HEK293T (cell line): ENCODE results near the gene TPRA1.

Experiments used
- CTCF ChIA-PET: fragments of 350-600 bp; formaldehyde crosslinking; extraction: SDS; loops from one replicate; lab custom pipeline; 2021; ENCODE audit warnings: antibody characterized with exemption, inconsistent platforms; lab: Yijun Ruan, JAX
- POLR2A ChIA-PET: fragments of 350-600 bp; formaldehyde crosslinking; extraction: SDS; loops from one replicate; lab custom pipeline; 2020; ENCODE audit warnings: antibody characterized with exemption, inconsistent platforms; lab: Yijun Ruan, JAX
- DNase-seq: peaks from one replicate; pipeline ENCODE4 v3.0.0; 2012; ENCODE audit warnings: mixed read lengths; ENCODE audit errors: extremely low spot score
- ARNT ChIP-seq: fragments of 450-650 bp; IDR thresholded peaks from 2 replicates; pipeline ENCODE4 v1.6.1; 2017; ENCODE audit warnings: mild to moderate bottlenecking
- BHLHE40 ChIP-seq: fragments of 450-650 bp; IDR thresholded peaks from 2 replicates; pipeline ENCODE4 v1.6.1; 2016; ENCODE audit warnings: mild to moderate bottlenecking, moderate library complexity, borderline replicate concordance
- CTBP1 ChIP-seq: fragments of 450-650 bp; IDR thresholded peaks from 2 replicates; pipeline ENCODE4 v1.6.1; 2016; ENCODE audit warnings: borderline replicate concordance
- ELF4 ChIP-seq: fragments of 450-650 bp; IDR thresholded peaks from 2 replicates; pipeline ENCODE4 v1.6.1; 2017; ENCODE audit warnings: antibody characterized with exemption
- FOXA1 ChIP-seq: fragments of 450-650 bp; IDR thresholded peaks from 2 replicates; pipeline ENCODE4 v1.6.1; 2016; ENCODE audit warnings: mild to moderate bottlenecking
- FOXK2 ChIP-seq: fragments of 450-650 bp; IDR thresholded peaks from 2 replicates; pipeline ENCODE4 v1.6.1; 2016; ENCODE audit warnings: mild to moderate bottlenecking
- FOXM1 ChIP-seq: fragments of 450-650 bp; IDR thresholded peaks from 2 replicates; pipeline ENCODE4 v1.6.1; 2017; ENCODE audit warnings: mild to moderate bottlenecking, borderline replicate concordance
- HDGF ChIP-seq: fragments of 450-650 bp; IDR thresholded peaks from 2 replicates; pipeline ENCODE4 v1.6.1; 2017; ENCODE audit warnings: antibody characterized with exemption, borderline replicate concordance
- L3MBTL2 ChIP-seq: fragments of 450-650 bp; conservative IDR thresholded peaks from 2 replicates; pipeline ENCODE4 v1.6.1; 2016; ENCODE audit warnings: mild to moderate bottlenecking
- LEF1 ChIP-seq: fragments of 450-650 bp; IDR thresholded peaks from 2 replicates; pipeline ENCODE4 v1.6.1; 2017; ENCODE audit warnings: mild to moderate bottlenecking, borderline replicate concordance
- NFRKB ChIP-seq: fragments of 450-650 bp; IDR thresholded peaks from 2 replicates; pipeline ENCODE4 v1.6.1; 2016; ENCODE audit warnings: mild to moderate bottlenecking, moderate library complexity
- SP1 ChIP-seq: fragments of 450-650 bp; IDR thresholded peaks from 2 replicates; pipeline ENCODE4 v1.6.1; 2017
- SUZ12 ChIP-seq: fragments of 450-650 bp; IDR thresholded peaks from 2 replicates; pipeline ENCODE4 v1.6.1; 2016; ENCODE audit warnings: mild to moderate bottlenecking
- TARDBP ChIP-seq: fragments of 450-650 bp; IDR thresholded peaks from 2 replicates; pipeline ENCODE4 v1.6.1; 2016
- ZNF384 ChIP-seq: fragments of 450-650 bp; IDR thresholded peaks from 2 replicates; pipeline ENCODE4 v1.6.1; 2016
- TF ChIP-seq, protein P1 (sequence below): fragments of 450-650 bp; IDR thresholded peaks from 2 replicates; pipeline ENCODE4 v1.6.1; 2016

The TPRA1 gene

DNA sequence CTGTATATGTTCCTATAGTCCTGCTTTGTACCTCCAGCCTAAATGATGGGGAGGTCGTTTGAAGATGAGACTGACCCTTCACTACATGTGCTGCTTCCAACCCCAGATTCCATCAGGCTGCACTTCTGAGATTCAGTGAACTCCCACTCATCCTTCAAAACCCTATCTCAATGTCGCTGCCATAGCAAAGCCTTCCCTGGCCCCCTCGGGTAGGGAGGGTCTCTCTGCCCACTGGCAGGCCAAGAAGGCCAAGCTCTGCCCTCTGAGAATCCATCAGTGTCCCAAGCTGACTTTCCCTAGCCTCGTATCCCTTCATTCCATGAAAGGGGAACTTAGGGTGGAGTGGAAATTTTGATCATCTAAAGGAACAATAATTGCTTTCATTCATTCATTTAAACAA lies 35.4 kb downstream of the TPRA1 start:
- CTCF ChIA-PET = no interaction called here
- POLR2A ChIA-PET = no interaction called here
- no peak for DNase-seq
- TF ChIP-seq L3MBTL2 (no peak), LEF1 (no peak), FOXM1 (no peak), NFRKB (no peak), TARDBP (no peak), SP1 (no peak), HDGF (no peak), ZNF384 (no peak), ELF4 (no peak), FOXK2 (no peak), BHLHE40 (no peak)
- TF ChIP-seq, protein P1, sequence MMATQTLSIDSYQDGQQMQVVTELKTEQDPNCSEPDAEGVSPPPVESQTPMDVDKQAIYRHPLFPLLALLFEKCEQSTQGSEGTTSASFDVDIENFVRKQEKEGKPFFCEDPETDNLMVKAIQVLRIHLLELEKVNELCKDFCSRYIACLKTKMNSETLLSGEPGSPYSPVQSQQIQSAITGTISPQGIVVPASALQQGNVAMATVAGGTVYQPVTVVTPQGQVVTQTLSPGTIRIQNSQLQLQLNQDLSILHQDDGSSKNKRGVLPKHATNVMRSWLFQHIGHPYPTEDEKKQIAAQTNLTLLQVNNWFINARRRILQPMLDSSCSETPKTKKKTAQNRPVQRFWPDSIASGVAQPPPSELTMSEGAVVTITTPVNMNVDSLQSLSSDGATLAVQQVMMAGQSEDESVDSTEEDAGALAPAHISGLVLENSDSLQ = no peak

- CTCF ChIA-PET = no interaction called here
These were observed 38.5 kb downstream of the TPRA1 start for GRCh38 chr3:127552038-127552437.

DNA sequence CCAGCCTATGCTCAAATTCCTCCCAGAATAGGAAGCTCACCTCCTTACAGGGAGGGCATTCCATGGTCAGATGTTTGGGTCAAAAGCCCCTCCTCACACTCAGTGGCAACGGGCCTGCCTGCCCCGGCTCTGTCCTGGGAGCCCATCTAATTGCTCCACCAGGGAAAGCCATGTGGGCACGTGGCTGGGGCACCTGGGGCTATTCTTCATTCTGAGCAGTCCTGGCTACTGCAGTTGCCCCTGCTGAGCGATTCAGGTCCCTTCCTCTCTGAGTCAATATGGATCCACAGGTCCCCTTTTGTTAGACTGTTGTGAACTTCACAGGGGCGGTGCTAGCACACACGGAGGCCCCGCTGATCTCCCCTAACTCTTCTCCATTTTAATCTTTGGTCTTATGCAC lies 39.4 kb downstream of the TPRA1 start:
- no peak for DNase-seq
- ChIA-PET POLR2A (no interaction called here), CTCF (no interaction called here)
- TF ChIP-seq BHLHE40 (no peak), LEF1 (no peak), ARNT (no peak), TARDBP (no peak), FOXK2 (no peak), FOXM1 (no peak)

More at GRCh38 chr3:127552038-127552437, 38.5 kb downstream of the TPRA1 start:
- POLR2A ChIA-PET = no interaction called here
- no peak for DNase-seq
- no peak for TF ChIP-seq FOXA1

DNA sequence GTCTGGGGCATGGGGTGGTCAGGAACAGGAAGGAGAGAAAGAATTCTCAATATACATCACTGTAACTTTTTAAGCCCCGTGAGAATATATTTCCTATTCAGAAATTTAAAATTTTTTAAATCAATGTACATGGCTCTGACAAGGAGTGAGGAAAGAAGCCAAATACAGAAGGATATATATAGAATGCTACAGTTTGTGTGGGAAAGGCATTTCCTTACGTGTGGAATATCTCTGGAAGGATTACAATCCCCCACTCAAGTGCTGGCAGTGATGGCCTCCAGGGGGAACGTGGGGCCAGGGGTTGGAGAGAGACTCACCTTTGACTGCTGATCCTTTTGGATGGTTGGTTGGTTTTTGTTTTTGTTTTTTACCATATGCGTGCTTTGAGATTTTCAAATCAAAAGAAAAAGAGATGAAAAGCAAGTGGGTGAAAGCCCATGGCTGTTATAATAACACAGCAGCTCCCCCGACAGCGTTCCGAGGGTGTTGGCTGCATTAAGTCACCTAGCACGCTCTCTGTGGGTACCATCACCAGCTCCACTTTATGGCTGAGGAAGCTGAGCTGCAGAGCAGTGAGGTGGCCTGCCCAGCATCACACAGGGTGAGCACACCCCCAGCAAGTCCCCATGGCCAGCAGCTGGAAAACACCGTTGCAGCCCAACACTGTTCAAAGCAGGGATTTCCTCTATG lies 39.9 kb downstream of the TPRA1 start:
- no peak for TF ChIP-seq FOXA1
- TF ChIP-seq ARNT = no peak
- TF ChIP-seq CTBP1 = no peak
- TF ChIP-seq BHLHE40 = no peak
- no peak for TF ChIP-seq NFRKB
- ChIA-PET CTCF (no interaction called here), POLR2A (no interaction called here)
- DNase-seq = no peak

- TF ChIP-seq, protein P1 = no peak
- TF ChIP-seq FOXM1 = no peak
- no peak for TF ChIP-seq FOXA1
- TF ChIP-seq LEF1 = no peak
- TF ChIP-seq TARDBP = no peak
- TF ChIP-seq SUZ12 = no peak
- no peak for TF ChIP-seq CTBP1
- no peak for TF ChIP-seq FOXK2
- no peak for DNase-seq
- POLR2A ChIA-PET = no interaction called here
- CTCF ChIA-PET = interaction anchor here (1.0 kb wide), 1 partner anchor 176 kb away, joined by 3 read pairs; no protein-coding TSS in a partner anchor
These were observed 40.6 kb downstream of the TPRA1 start for GRCh38 chr3:127549826-127550467.

DNA sequence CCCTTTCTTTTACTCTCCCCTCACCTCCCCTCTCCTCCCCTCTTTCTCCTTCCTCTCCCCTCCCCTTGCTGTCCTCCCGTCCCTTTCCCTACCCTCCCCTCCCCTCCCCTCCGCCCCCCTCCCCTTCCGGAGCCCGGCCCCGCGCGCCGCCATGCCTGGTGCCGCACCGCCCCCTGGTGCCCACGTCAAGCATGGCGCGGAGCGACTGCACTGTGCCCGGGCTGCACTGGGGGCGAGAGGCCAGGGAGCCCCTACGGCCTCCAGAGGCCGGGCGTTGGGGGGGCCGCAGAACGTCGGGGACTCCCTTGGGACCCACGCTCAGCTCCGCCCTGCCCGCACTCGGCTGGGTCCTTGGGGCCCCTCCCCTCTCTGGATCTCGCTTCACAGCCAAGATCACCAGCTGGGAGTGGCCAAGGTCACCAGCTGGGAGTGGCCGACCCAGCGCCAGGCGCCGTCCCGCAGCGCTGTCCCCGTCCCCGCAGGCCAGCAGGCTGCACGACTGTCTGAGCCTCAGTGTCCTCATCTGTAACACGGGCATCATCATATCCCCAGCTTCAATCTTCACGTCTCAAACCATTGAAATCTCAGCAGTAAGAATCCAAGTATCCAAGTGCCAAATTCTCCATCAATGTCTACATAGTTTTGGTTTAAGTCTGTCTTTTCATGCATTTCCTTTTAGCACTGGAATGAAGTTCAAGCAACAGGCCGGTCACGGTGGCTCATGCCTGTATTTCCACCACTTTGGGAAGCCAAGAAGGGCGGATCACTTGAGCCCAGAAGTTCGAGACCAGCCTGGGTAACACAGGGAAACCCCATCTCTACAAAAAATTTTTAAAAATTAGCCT lies 42.5 kb downstream of the TPRA1 start:
- CTCF ChIA-PET = interaction anchor here (0.7 to 1.9 kb wide), 4 partner anchors 27 to 668 kb away, joined by 3 to 7 read pairs (median 3); no protein-coding TSS in a partner anchor
- peak; percentile 87 for DNase-seq
- no peak for TF ChIP-seq L3MBTL2
- POLR2A ChIA-PET = no interaction called here

DNA sequence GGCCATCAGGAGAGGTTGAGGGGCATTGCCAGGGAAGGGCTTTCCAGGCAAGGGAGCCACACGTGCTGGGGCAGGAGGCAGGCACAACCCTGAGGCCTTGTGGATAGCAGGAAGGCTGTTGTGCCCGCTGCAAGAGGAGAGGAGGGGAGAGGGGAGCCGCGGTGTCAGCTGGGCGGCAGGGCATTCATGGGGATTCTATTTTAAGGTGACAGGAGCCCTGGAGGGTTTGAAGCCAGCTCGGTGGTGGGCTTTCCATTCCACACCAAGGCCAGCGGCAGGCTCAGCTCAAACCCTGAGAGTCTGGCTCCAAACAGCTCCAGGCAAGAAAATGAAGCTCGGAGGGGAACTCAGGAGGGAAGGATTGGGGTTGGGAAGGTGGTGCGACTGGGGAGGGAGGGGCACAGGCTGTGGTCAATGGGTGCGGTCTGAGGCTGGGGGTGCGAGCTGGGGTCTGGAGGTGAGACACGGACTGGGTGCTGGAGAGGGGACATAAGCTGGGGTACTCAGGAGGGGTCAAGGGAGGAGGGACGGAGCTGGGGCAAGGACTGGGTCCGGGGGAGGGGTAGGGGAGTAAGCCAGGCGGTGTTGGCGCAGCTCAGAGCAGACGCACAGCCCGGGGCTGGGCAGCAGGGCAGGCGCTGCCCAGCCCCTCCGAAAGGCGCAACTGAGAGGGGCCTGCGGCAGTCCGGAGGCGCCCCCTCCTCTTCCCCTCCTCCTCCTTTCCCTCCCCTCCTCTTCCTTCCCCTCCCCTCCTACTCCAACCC lies 43.4 kb downstream of the TPRA1 start:
- no peak for DNase-seq
- CTCF ChIA-PET = interaction anchor here (0.9 to 1.9 kb wide), 3 partner anchors 28 to 552 kb away, joined by 3 to 7 read pairs (median 3); no protein-coding TSS in a partner anchor
- POLR2A ChIA-PET = no interaction called here
- TF ChIP-seq L3MBTL2 = no peak
- no peak for TF ChIP-seq HDGF
- no peak for TF ChIP-seq NFRKB
- no peak for TF ChIP-seq LEF1
- no peak for TF ChIP-seq FOXK2
- TF ChIP-seq SUZ12 = no peak
- TF ChIP-seq TARDBP = no peak
- TF ChIP-seq, protein P1 = no peak
- no peak for TF ChIP-seq FOXA1
- no peak for TF ChIP-seq ZNF384
- TF ChIP-seq BHLHE40 = no peak
- TF ChIP-seq ELF4 = no peak
- TF ChIP-seq FOXM1 = no peak
- TF ChIP-seq SP1 = no peak
- TF ChIP-seq ARNT = no peak
- no peak for TF ChIP-seq CTBP1
